Sigmoid colon (tissue), 4 donors: ENCODE results near the gene ABRACL.

Experiments used
- CTCF ChIP-seq, 4 experiments: fragments of 450-650 bp in 3 of 4; fragments of 200-600 bp in 1 of 4; IDR thresholded peaks; one replicate each; pipeline ENCODE4 v1.5.1; 2016 to 2019; ENCODE audit warnings: antibody characterized with exemption in 4 of 4, mild to moderate bottlenecking in 3 of 4, moderate library complexity in 2 of 4
- EP300 ChIP-seq, 4 donors: sonication (generic); formaldehyde crosslinking; IDR thresholded peaks; one replicate each; pipeline ENCODE4 v1.6.1; 2017; ENCODE audit warnings: antibody characterized with exemption in 4 of 4
- POLR2A ChIP-seq, 2 donors: fragments of 450-650 bp; IDR thresholded peaks; one replicate each; pipeline ENCODE4 v1.6.1; 2016; ENCODE audit warnings: antibody characterized with exemption in 2 of 2, mild to moderate bottlenecking in 2 of 2, moderate library complexity in 2 of 2
- POLR2AphosphoS5 ChIP-seq, 4 donors: sonication (generic); formaldehyde crosslinking; IDR thresholded peaks; one replicate each; pipeline ENCODE4 v1.6.1; 2017; ENCODE audit warnings: antibody characterized with exemption in 4 of 4

- TF ChIP-seq CTCF (IDR thresholded peaks at IDR 0.05) (no peak), POLR2A (IDR thresholded peaks at IDR 0.05) (no peak), POLR2AphosphoS5 (IDR thresholded peaks at IDR 0.05) (no peak), EP300 (IDR thresholded peaks at IDR 0.05) (no peak)
These were observed 31.8 kb downstream of the ABRACL start for GRCh38 chr6:139060332-139060731.
